Neural cell (in vitro differentiated cells): Measurements from ENCODE around the gene TM9SF1. TPM values are rescaled to one million over a fixed set of nuclear protein-coding genes. Genes with fewer than 3 reads are reported as not detected.

ENCODE experiments used
- H2AFZ ChIP-seq: fragments of 200-600, 300-800 bp; sonication (generic), shearing (Covaris generic); 2 replicates; pipeline ENCODE4 v1.6.0; 2014; ENCODE audit warnings: low read depth, mild to moderate bottlenecking, antibody characterized with exemption, low read length, moderate library complexity
- H3F3A ChIP-seq: fragments of 200-600 bp; shearing (Covaris generic); 2 replicates; pipeline ENCODE4 v1.6.1; 2016; ENCODE audit warnings: mild to moderate bottlenecking, moderate library complexity, mixed read lengths, antibody characterized with exemption, low read length; ENCODE audit not compliant: insufficient read depth, poor library complexity, severe bottlenecking
- H3K27ac ChIP-seq: fragments of 200-600, 300-800 bp; sonication (generic), shearing (Covaris generic); 2 replicates; pipeline ENCODE4 v1.5.1; 2014; ENCODE audit warnings: mild to moderate bottlenecking, low read length, moderate library complexity
- H3K27me3 ChIP-seq: fragments of 300-800, 200-600 bp; sonication (generic), shearing (Covaris generic); 2 replicates; pipeline ENCODE4 v1.6.0; 2014; ENCODE audit warnings: mild to moderate bottlenecking, low read depth, low read length, moderate library complexity; ENCODE audit not compliant: insufficient read depth
- H3K36me3 ChIP-seq: fragments of 300-800, 200-600 bp; sonication (generic), shearing (Covaris generic); 2 replicates; pipeline ENCODE4 v1.5.1; 2014; ENCODE audit warnings: mild to moderate bottlenecking, antibody characterized with exemption, low read length, moderate library complexity; ENCODE audit not compliant: insufficient read depth
- H3K4me2 ChIP-seq: fragments of 300-800, 200-600 bp; sonication (generic), shearing (Covaris generic); 2 replicates; pipeline ENCODE4 v1.6.0; 2014; ENCODE audit warnings: mild to moderate bottlenecking, low read length
- H3K4me3 ChIP-seq: fragments of 300-800, 200-600 bp; sonication (generic), shearing (Covaris generic); 2 replicates; pipeline ENCODE4 v1.5.1; 2014; ENCODE audit warnings: mild to moderate bottlenecking, low read length, moderate library complexity
- H3K79me2 ChIP-seq: fragments of 200-600 bp; shearing (Covaris generic); replicated peaks from 2 replicates; pipeline ENCODE4 v1.6.0; 2014; ENCODE audit warnings: mild to moderate bottlenecking, low read length, moderate library complexity; ENCODE audit not compliant: insufficient read depth
- H3K9ac ChIP-seq: fragments of 300-800, 200-600 bp; sonication (generic), shearing (Covaris generic); 2 replicates; pipeline ENCODE4 v1.6.1; 2016; ENCODE audit warnings: mild to moderate bottlenecking, low read length, mixed read lengths
- H3K9me2 ChIP-seq: fragments of 200-600 bp; shearing (Covaris generic); 2 replicates; pipeline ENCODE4 v1.6.1; 2016; ENCODE audit warnings: mild to moderate bottlenecking, low read length, mixed read lengths; ENCODE audit not compliant: insufficient read depth
- H3K9me3 ChIP-seq: fragments of 200-600, 300-800 bp; sonication (generic), shearing (Covaris generic); 2 replicates; pipeline ENCODE4 v1.6.1; 2016; ENCODE audit warnings: mild to moderate bottlenecking, mixed run types, low read length, moderate library complexity, mixed read lengths
- H4K20me1 ChIP-seq: fragments of 200-600 bp; shearing (Covaris generic); 2 replicates; pipeline ENCODE4 v1.6.1; 2016; ENCODE audit warnings: mild to moderate bottlenecking, mixed run types; ENCODE audit not compliant: insufficient read depth
- CTCF ChIP-seq: fragments of 450-650 bp; IDR thresholded peaks from 2 replicates; pipeline ENCODE4 v1.5.1; 2014; ENCODE audit warnings: antibody characterized with exemption, mild to moderate bottlenecking, moderate library complexity; ENCODE audit not compliant: poor library complexity, severe bottlenecking
- EP300 ChIP-seq: fragments of 450-650 bp; conservative IDR thresholded peaks from 2 replicates; pipeline ENCODE4 v1.6.1; 2014; ENCODE audit warnings: antibody characterized with exemption, mild to moderate bottlenecking, moderate library complexity; ENCODE audit not compliant: poor library complexity, severe bottlenecking
- EZH2 ChIP-seq: fragments of 200-600, 300-800 bp; shearing (Covaris generic), sonication (generic); IDR thresholded peaks from 2 replicates; pipeline ENCODE4 v1.6.1; 2014; ENCODE audit warnings: antibody characterized with exemption, low read length, borderline replicate concordance, mild to moderate bottlenecking; ENCODE audit not compliant: insufficient read depth, poor library complexity, severe bottlenecking
- MXI1 ChIP-seq: fragments of 450-650 bp; conservative IDR thresholded peaks from 2 replicates; pipeline ENCODE4 v1.6.1; 2014; ENCODE audit warnings: antibody characterized with exemption, mild to moderate bottlenecking; ENCODE audit not compliant: poor library complexity, severe bottlenecking
- POLR2AphosphoS5 ChIP-seq: IDR thresholded peaks from 2 replicates; pipeline ENCODE4 v1.6.1; 2012
- RAD21 ChIP-seq: fragments of 450-650 bp; conservative IDR thresholded peaks from 2 replicates; pipeline ENCODE4 v1.6.1; 2014; ENCODE audit warnings: antibody characterized with exemption, mild to moderate bottlenecking, moderate library complexity
- REST ChIP-seq: IDR thresholded peaks from 2 replicates; pipeline ENCODE4 v1.6.1; 2012; ENCODE audit warnings: borderline replicate concordance
- SMC3 ChIP-seq: fragments of 450-650 bp; conservative IDR thresholded peaks from 2 replicates; pipeline ENCODE4 v1.6.1; 2014; ENCODE audit warnings: antibody characterized with exemption, mild to moderate bottlenecking, moderate library complexity; ENCODE audit not compliant: poor library complexity
- TAF1 ChIP-seq: IDR thresholded peaks from 2 replicates; pipeline ENCODE4 v1.6.1; 2012; ENCODE audit warnings: low read depth
- polyA plus RNA-seq: library from polyadenylated mRNA; depleted of rRNA; stranded (reverse); fragments of >200 nt; gene quantifications from 2 replicates; pipeline ENCODE4 v1.2.3, GENCODE V29; 2014

The TM9SF1 gene
- polyA plus RNA-seq, 1 donor from 2014 or later = 25.1 TPM

- peaks cover 5% of the 10 kb centered on the region for H4K20me1 ChIP-seq
- H3K79me2 ChIP-seq = peaks cover 25% of the 10 kb centered on the region
- no peak overlapping the region for H3K27ac ChIP-seq
- TF ChIP-seq POLR2AphosphoS5 (no peak), CTCF (no peak), EP300 (no peak), RAD21 (no peak), EZH2 (no peak), REST (no peak), TAF1 (no peak), SMC3 (no peak), MXI1 (no peak)
- peak overlapping the region; percentile 79 for H3K4me3 ChIP-seq
- H3F3A ChIP-seq = peaks cover 3% of the 10 kb centered on the region
- H3K9ac ChIP-seq = no peak overlapping the region
- H3K9me3 ChIP-seq = no peaks in the 10 kb centered on the region
- H2AFZ ChIP-seq = no peak overlapping the region
- no peak overlapping the region for H3K4me2 ChIP-seq
- H3K27me3 ChIP-seq = no peaks in the 10 kb centered on the region
- no peaks in the 10 kb centered on the region for H3K9me2 ChIP-seq
- H3K36me3 ChIP-seq = peaks cover 16% of the 10 kb centered on the region
Observed at GRCh38 chr14:24238527-24239037, 43.3 kb upstream of the TM9SF1 start.

GRCh38 chr14:24238123-24238522, 42.9 kb upstream of the TM9SF1 start:
- Histone ChIP-seq H3K9me2 (no peaks in the 10 kb centered on the region), H3K36me3 (peaks cover 16% of the 10 kb centered on the region), H2AFZ (no peak overlapping the region), H3F3A (no peaks in the 10 kb centered on the region), H3K4me3 (no peak overlapping the region), H4K20me1 (peaks cover 5% of the 10 kb centered on the region), H3K9ac (no peak overlapping the region), H3K4me2 (no peak overlapping the region), H3K79me2 (peaks cover 29% of the 10 kb centered on the region), H3K27ac (no peak overlapping the region), H3K27me3 (no peaks in the 10 kb centered on the region), H3K9me3 (no peaks in the 10 kb centered on the region)
- TF ChIP-seq EP300 (no peak), SMC3 (no peak), CTCF (no peak), EZH2 (no peak), RAD21 (no peak), POLR2AphosphoS5 (no peak), REST (no peak), TAF1 (no peak), MXI1 (no peak)
